Measurements from ENCODE around the gene DEFB129. TPM values are rescaled to one million over a fixed set of nuclear protein-coding genes. Genes with fewer than 3 reads are reported as not detected.

DEFB129 gene
- total and polyA plus RNA-seq, 10 of the 15 experiments (the other 5 are each of a cell fraction or from before 2014, with no cell fraction given): not detected

- TF ChIP-seq E4F1 (IDR thresholded peaks at IDR 0.05; ENCODE audit: borderline replicate concordance, partially characterized antibody): peak; percentile 98
- TF ChIP-seq EED (IDR thresholded peaks at IDR 0.05; ENCODE audit: low read depth): no peak
- TF ChIP-seq PKNOX1 (IDR thresholded peaks at IDR 0.05): peak; percentile 88
- TF ChIP-seq NBN (IDR thresholded peaks at IDR 0.05): peak; percentile 71
- no peak for TF ChIP-seq BRCA1 (IDR thresholded peaks at IDR 0.05; ENCODE audit: low read depth, low read length)
- TF ChIP-seq SRF (IDR thresholded peaks at IDR 0.05; ENCODE audit: low read depth in 2 of 2, low read length in 2 of 2): no peak
- TF ChIP-seq RAD51 (IDR thresholded peaks at IDR 0.05): no peak
- no peak for TF ChIP-seq MTA3 (IDR thresholded peaks at IDR 0.05; ENCODE audit: borderline replicate concordance, low read length)
- no peak for TF ChIP-seq ZSCAN29 (IDR thresholded peaks at IDR 0.05)
- no peak for TF ChIP-seq USF1 (IDR thresholded peaks at IDR 0.05; ENCODE audit: borderline replicate concordance, extremely low read length, insufficient read depth, low read depth, low read length)
- TF ChIP-seq NR2C1 (IDR thresholded peaks at IDR 0.05): no peak
- TF ChIP-seq TCF3 (IDR thresholded peaks at IDR 0.05; ENCODE audit: borderline replicate concordance, insufficient read depth, low read depth, low read length): no peak
- TF ChIP-seq ATF3 (IDR thresholded peaks at IDR 0.05; ENCODE audit: borderline replicate concordance, extremely low read depth, low read depth, low read length): no peak
- no peak for TF ChIP-seq ZNF217 (IDR thresholded peaks at IDR 0.05)
- TF ChIP-seq SP1 (IDR thresholded peaks at IDR 0.05; ENCODE audit: low read depth, low read length): peak; percentile 1
- no peak for TF ChIP-seq CREB1 (IDR thresholded peaks at IDR 0.05; ENCODE audit: low read depth)
- TF ChIP-seq EP300 (IDR thresholded peaks at IDR 0.05; ENCODE audit: borderline replicate concordance in 1 of 2, control insufficient read depth in 1 of 2, low read depth in 2 of 2, low read length in 2 of 2): no peak
- TF ChIP-seq ATF7 (IDR thresholded peaks at IDR 0.05; ENCODE audit: low read depth): no peak
- TF ChIP-seq SUZ12 (IDR thresholded peaks at IDR 0.05; ENCODE audit: unreplicated experiment): no peak
- TF ChIP-seq SUPT20H (IDR thresholded peaks at IDR 0.05; ENCODE audit: borderline replicate concordance, control insufficient read depth, low read depth, low read length): no peak
- TF ChIP-seq EZH2 (IDR thresholded peaks at IDR 0.05; ENCODE audit: borderline replicate concordance, control insufficient read depth, low read depth, low read length): no peak
- no peak for TF ChIP-seq ZNF207 (IDR thresholded peaks at IDR 0.05; ENCODE audit: borderline replicate concordance)
- TF ChIP-seq SMAD5 (IDR thresholded peaks at IDR 0.05; ENCODE audit: low read depth): no peak
- no peak for TF ChIP-seq KDM1A (IDR thresholded peaks at IDR 0.05; ENCODE audit: borderline replicate concordance)
- TF ChIP-seq CBX3 (IDR thresholded peaks at IDR 0.05; ENCODE audit: borderline replicate concordance, low read depth): no peak
- no peak for TF ChIP-seq CHD4 (IDR thresholded peaks at IDR 0.05)
- no peak for TF ChIP-seq IRF4 (IDR thresholded peaks at IDR 0.05; ENCODE audit: low read depth, low read length)
Observed at GRCh38 chr20:266596-267562, 39.8 kb downstream of the DEFB129 start (continued).

All from GM12878 (cell line).